ENCODE data around the gene SAA1. TPM values are rescaled to one million over a fixed set of nuclear protein-coding genes. Genes with fewer than 3 reads are reported as not detected.

Gene SAA1
- not detected for total RNA-seq (ENCODE audit: unreplicated experiment)
- long read RNA-seq: 0 reads

- no peak for DNase-seq (ENCODE audit: low spot score)
- H3K4me1 Mint-ChIP-seq (ENCODE audit: unreplicated experiment): no peaks in the 10 kb centered on the region
- no peak for TF ChIP-seq CTCF (IDR thresholded peaks at IDR 0.05; ENCODE audit: unreplicated experiment)
- H3K36me3 Mint-ChIP-seq (ENCODE audit: low read depth, unreplicated experiment): peaks cover 3% of the 10 kb centered on the region
- H3K9me3 Mint-ChIP-seq (ENCODE audit: unreplicated experiment): no peaks in the 10 kb centered on the region
- H3K4me3 Mint-ChIP-seq (ENCODE audit: unreplicated experiment): no peak within 1 kb of the TSS
- H3K27me3 Mint-ChIP-seq (ENCODE audit: unreplicated experiment): no peaks in the 10 kb centered on the region
- no peak within 1 kb of the TSS for H3K27ac Mint-ChIP-seq (ENCODE audit: unreplicated experiment)
Measured at GRCh38 chr11:18265949-18266348, at the start of gene SAA1. TSS of gene SAA1 (plus strand) at chr11:18266264. CDS start at chr11:18266888, 624 bp downstream.

GRCh38 chr11:18221274-18221876, 44.7 kb upstream of the SAA1 start:
- H3K36me3 Mint-ChIP-seq (ENCODE audit: low read depth, unreplicated experiment): no peaks in the 10 kb centered on the region
- no peak for DNase-seq (ENCODE audit: low spot score)
- no peaks in the 10 kb centered on the region for H3K4me1 Mint-ChIP-seq (ENCODE audit: unreplicated experiment)
- peak overlapping the region; percentile 6 for H3K27ac Mint-ChIP-seq (ENCODE audit: unreplicated experiment)
- H3K27me3 Mint-ChIP-seq (ENCODE audit: unreplicated experiment): peaks cover 2% of the 10 kb centered on the region
- TF ChIP-seq CTCF (IDR thresholded peaks at IDR 0.05; ENCODE audit: unreplicated experiment): no peak
- H3K4me3 Mint-ChIP-seq (ENCODE audit: unreplicated experiment): no peak overlapping the region
- no peaks in the 10 kb centered on the region for H3K9me3 Mint-ChIP-seq (ENCODE audit: unreplicated experiment)

GRCh38 chr11:18222814-18223421, 43.1 kb upstream of the SAA1 start:
- no peaks in the 10 kb centered on the region for H3K4me1 Mint-ChIP-seq (ENCODE audit: unreplicated experiment)
- no peak for TF ChIP-seq CTCF (IDR thresholded peaks at IDR 0.05; ENCODE audit: unreplicated experiment)
- H3K27me3 Mint-ChIP-seq (ENCODE audit: unreplicated experiment): peaks cover 2% of the 10 kb centered on the region
- no peaks in the 10 kb centered on the region for H3K9me3 Mint-ChIP-seq (ENCODE audit: unreplicated experiment)
- H3K36me3 Mint-ChIP-seq (ENCODE audit: low read depth, unreplicated experiment): no peaks in the 10 kb centered on the region
- no peak overlapping the region for H3K27ac Mint-ChIP-seq (ENCODE audit: unreplicated experiment)
- no peak overlapping the region for H3K4me3 Mint-ChIP-seq (ENCODE audit: unreplicated experiment)
- no peak for DNase-seq (ENCODE audit: low spot score)

GRCh38 chr11:18223591-18224387, 42.3 kb upstream of the SAA1 start:
- Mint-ChIP-seq H3K9me3 (ENCODE audit: unreplicated experiment) (no peaks in the 10 kb centered on the region), H3K27ac (ENCODE audit: unreplicated experiment) (no peak overlapping the region), H3K4me3 (ENCODE audit: unreplicated experiment) (no peak overlapping the region), H3K27me3 (ENCODE audit: unreplicated experiment) (peaks cover 2% of the 10 kb centered on the region), H3K36me3 (ENCODE audit: low read depth, unreplicated experiment) (no peaks in the 10 kb centered on the region), H3K4me1 (ENCODE audit: unreplicated experiment) (no peaks in the 10 kb centered on the region)
- DNase-seq (ENCODE audit: low spot score): no peak
- no peak for TF ChIP-seq CTCF (IDR thresholded peaks at IDR 0.05; ENCODE audit: unreplicated experiment)

GRCh38 chr11:18225913-18226312, 40.2 kb upstream of the SAA1 start:
- no peak for TF ChIP-seq CTCF (IDR thresholded peaks at IDR 0.05; ENCODE audit: unreplicated experiment)
- peaks cover 3% of the 10 kb centered on the region for H3K27me3 Mint-ChIP-seq (ENCODE audit: unreplicated experiment)
- no peaks in the 10 kb centered on the region for H3K36me3 Mint-ChIP-seq (ENCODE audit: low read depth, unreplicated experiment)
- H3K4me3 Mint-ChIP-seq (ENCODE audit: unreplicated experiment): no peak overlapping the region
- H3K27ac Mint-ChIP-seq (ENCODE audit: unreplicated experiment): no peak overlapping the region
- DNase-seq (ENCODE audit: low spot score): no peak
- H3K9me3 Mint-ChIP-seq (ENCODE audit: unreplicated experiment): no peaks in the 10 kb centered on the region
- no peaks in the 10 kb centered on the region for H3K4me1 Mint-ChIP-seq (ENCODE audit: unreplicated experiment)

Data from endothelial cell (in vitro differentiated cells).